Activated CD8-positive, alpha-beta memory T cell treated with anti-CD3 and anti-CD28 coated beads, Interleukin-2, amount 50 U/mL, for 1 hour (primary cell): ENCODE data around the gene EML4.
A peak's percentile ranks its signal among the peaks of the same experiment; 100 is the strongest.

ENCODE experiments used
- DNase-seq: peaks from one replicate; pipeline ENCODE4 v3.0.0-alpha.2; 2020; ENCODE audit errors: extremely low read depth

The EML4 gene

GRCh38 chr2:42223855-42224268, 54.7 kb downstream of the EML4 start:
- DNase-seq: no peak

DNA sequence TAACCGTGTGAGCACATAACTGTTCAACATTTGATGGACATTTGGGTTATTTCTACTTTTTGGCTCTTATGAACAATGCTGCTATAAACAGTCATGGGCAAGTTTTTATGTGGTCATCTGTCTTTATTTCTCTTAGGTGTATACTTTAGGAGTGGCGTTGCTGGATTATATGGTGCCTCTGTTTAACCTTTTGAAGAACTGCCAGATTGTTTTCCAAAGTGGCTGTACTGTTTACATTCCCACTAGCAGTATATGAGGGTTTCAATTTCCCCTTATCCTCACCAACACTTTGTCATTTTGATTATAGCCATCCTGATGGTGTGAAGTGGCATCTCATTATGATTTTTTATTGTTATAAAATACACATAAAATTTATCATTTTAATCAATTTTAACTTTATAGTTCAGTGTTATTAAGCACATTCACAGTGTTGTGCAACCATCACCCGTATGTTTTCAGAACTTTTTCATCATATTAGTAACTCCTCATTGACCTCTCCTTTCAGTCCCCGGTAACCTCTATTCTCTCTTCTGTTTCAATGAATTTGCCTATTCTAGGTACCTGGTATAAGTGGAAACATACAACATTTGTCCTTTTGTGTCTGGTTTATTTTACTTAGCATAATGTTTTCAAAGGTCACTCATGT, 55.4 kb downstream of the EML4 start:
- DNase-seq: no peak

GRCh38 chr2:42225573-42225972, 56.4 kb downstream of the EML4 start:
- no peak for DNase-seq

DNA sequence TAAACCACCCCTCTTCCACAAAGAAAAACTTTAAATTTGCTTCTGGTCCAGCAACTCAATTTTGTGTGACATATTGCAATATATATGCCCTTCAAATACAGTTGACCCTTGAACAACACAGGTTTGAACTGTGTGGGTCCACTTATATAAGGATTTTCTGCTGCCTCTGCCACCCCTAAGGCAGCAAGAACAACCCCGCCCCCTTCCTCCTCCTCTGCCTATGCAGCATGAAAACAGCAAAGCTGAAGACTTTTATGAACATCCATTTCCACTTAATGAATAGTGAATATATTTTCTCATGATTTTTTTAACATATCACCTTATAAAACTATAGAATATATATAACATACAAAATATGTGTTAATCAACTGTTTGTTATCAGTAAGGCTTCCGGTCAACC, 58.3 kb downstream of the EML4 start:
- no peak for DNase-seq

- DNase-seq: no peak
Measured at GRCh38 chr2:42228101-42228500, 58.9 kb downstream of the EML4 start.

GRCh38 chr2:42229949-42230348, 60.8 kb downstream of the EML4 start:
- no peak for DNase-seq

- no peak for DNase-seq
Measured at GRCh38 chr2:42230891-42231290, 61.7 kb downstream of the EML4 start.

GRCh38 chr2:42232024-42232423, 62.9 kb downstream of the EML4 start:
- no peak for DNase-seq

GRCh38 chr2:42233976-42234441, 64.9 kb downstream of the EML4 start:
- no peak for DNase-seq

DNA sequence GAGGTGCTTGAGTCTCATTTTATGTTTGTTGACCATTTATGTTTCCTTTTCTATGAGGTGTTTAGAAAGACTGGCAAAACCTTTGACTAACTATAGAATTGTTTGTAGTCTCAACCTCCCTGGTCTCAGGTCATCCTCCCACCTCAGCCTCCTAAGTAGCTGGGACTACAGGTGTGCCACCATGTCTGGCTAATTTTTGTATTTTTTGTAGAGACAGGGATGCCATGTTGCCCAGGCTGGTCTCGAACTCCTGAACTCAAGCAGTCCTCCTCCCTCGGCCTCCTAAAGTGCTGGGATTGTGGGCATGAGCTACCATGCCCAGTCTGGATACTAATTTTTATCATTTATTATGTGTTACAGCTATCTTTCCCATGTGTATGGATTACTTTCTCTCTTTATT, 67.8 kb downstream of the EML4 start:
- DNase-seq: no peak

DNA sequence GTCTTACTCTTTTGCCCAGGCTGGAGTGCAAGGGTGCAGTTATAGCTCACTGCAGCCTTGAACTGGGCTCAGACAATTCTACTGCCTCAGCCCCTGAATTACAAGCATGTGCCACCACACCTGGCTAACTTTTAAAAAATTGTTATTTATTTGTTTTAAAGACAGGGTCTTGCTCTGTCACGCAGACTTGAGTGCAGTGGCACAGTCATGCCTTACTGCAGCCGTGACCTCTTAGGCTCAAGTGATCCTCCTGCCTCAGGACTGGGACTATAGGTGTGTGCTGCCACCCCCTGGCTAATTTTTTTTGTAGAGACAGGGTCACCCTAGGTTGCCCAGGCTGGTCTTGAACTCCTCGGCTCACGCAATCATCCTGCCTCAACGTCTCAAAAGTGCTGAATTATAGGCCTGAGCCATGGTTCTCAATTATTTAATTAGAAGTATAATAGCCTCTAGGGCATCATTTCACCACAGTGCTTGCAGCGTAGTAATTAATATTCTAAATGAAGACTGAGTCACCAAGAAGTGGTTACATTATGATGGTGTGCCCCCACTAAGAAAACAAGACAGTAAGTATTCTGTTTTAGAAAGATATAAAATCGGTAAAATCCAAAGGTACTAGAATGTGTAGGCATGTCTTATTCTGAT, 69.6 kb downstream of the EML4 start:
- DNase-seq: peak; percentile 5

- DNase-seq: no peak
Measured at GRCh38 chr2:42239289-42239661, 70.1 kb downstream of the EML4 start.

DNA sequence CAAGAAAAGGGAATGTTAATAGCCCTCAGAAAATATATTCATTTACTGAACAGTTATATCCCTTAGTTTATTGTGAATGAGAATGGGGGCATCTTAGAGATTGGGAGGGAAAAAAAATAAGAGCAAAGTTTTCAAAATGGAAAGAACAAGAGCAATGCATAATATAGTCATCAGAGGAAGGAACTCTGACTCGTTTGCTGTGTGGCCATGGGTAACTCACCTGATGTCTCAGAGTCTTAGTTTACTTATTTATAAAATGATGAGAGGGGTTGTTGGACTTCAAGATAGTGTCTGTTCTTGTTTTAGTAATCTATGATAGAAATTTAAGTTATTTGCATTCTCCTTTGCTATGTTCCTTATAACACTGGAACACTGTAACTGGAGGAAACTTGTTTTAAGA, 70.7 kb downstream of the EML4 start:
- DNase-seq: no peak

DNA sequence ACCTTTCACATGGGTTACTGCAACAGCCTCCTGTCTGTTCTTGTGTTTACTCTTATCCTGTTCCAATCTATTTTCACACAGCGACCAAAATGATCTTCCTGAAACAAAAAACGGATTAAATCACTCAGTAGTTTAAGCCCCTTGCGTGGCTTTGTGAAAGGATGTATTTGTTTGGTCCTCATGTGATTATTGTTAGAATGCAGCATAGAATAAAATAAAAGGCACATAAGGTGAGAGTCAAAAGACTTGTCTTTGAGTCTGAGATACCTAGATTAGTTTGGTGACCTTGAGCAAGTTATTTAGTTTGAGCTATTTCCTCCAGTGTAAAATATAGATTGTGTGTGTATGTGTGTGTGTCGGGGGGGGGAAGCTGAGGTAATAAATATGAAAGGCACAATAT, 72.4 kb downstream of the EML4 start:
- DNase-seq: no peak

DNA sequence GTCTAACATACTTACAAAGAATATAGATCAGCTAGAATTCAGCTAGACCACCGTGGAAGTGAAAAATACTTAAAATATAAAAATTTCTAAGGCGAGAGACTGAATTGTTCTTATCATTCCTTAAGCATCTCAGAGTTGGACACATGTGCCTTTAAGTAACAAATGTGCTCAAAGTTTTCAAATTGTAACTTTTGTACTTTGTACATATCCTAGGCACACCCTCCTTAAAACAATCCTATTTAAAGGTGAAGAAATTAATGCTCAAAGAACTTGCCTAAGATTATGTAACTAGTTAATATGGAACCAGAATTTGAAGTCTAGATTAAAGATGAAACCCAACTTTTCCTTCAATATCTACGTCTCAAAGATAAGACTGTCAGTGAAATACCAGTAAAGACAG, 74.1 kb downstream of the EML4 start:
- no peak for DNase-seq

DNA sequence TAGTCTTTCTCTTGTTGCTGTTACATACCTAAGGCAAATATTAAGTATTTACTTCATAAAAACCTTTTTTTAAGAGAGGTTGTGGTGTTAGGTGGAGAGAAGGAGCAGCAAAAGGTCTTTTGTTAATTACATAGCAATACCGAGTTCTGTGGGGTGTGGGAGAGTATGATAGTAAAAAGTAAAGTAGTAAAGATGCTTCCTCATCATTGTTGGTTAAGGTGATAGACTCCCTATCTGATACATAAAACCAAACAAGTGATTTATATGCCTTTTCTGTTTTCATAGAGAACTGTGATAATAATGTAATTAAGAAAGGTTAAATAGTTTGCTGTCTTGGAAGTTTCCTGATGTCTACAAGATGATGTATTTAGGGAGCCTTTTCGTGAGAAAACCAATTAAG, 75.4 kb downstream of the EML4 start:
- DNase-seq: no peak

- no peak for DNase-seq
Measured at GRCh38 chr2:42245396-42245795, 76.2 kb downstream of the EML4 start.

DNA sequence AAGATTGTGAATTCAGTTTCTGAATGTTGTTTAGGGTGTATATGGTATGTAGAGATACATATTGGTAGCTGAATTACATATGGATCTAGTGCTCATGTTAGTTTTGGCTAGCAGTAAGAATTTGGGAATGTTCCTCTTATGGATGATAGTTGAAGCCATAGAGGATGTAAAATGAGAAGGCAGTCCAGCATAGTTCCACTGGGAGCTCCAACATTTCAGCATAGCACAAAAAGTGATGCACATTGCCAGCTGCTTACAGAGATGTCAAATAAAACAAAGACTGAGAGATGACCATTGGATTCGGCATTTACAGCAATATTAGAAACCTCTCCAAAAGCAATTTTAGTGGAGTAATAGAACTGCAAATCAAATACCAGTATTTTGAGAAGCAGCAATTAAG, 77.4 kb downstream of the EML4 start:
- DNase-seq: no peak

DNA sequence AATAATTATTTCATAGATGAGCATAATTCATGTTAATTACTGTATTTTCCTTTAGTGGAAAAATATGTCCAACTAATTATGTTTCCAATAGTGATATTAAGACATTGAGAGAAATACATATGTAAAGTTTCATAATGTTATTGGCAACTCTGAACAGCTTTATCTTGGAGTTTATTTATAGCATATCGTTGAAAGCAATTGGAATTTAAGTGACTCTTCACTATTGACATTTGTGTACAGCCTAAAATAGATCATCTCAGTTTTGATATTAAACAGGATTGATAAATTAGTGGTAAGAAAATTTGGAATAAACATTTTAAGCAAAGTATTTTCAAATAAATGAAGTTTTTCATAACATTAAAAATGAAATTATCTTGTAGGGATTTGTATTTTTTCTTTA, 79.7 kb downstream of the EML4 start:
- no peak for DNase-seq

GRCh38 chr2:42249284-42249683, 80.1 kb downstream of the EML4 start:
- DNase-seq: no peak

DNA sequence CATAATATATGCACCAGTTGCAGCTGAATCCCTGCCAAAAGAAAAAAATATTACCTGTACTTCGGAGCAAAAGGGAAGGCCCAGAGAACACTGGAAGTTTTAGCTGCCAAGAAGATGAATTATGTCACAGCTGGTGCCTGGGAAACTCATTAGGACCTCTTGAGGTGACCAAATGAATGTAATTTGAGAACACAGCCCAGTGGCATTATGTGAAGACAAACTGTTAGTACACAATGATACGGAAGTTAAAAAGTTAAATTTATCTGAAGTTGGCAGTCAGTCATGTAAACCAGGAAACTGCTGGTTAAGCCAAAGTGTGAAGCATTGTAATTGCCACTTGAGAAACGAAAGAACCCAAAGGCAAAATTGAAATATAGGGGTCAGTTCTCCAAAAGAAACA, 80.7 kb downstream of the EML4 start:
- DNase-seq: no peak

GRCh38 chr2:42250925-42251324, 81.8 kb downstream of the EML4 start:
- no peak for DNase-seq

- no peak for DNase-seq
Measured at GRCh38 chr2:42252464-42252863, 83.3 kb downstream of the EML4 start.
